HEK293T (cell line): Measurements from ENCODE around the gene RPGRIP1L.
A peak's percentile ranks its signal among the peaks of the same experiment; 100 is the strongest.

Experiments used
- CTCF ChIA-PET: fragments of 350-600 bp; formaldehyde crosslinking; extraction: SDS; loops from one replicate; lab custom pipeline; 2021; ENCODE audit warnings: antibody characterized with exemption, inconsistent platforms; lab: Yijun Ruan, JAX
- POLR2A ChIA-PET: fragments of 350-600 bp; formaldehyde crosslinking; extraction: SDS; loops from one replicate; lab custom pipeline; 2020; ENCODE audit warnings: antibody characterized with exemption, inconsistent platforms; lab: Yijun Ruan, JAX
- DNase-seq: peaks from one replicate; pipeline ENCODE4 v3.0.0; 2012; ENCODE audit warnings: mixed read lengths; ENCODE audit errors: extremely low spot score
- ARNT ChIP-seq: fragments of 450-650 bp; IDR thresholded peaks from 2 replicates; pipeline ENCODE4 v1.6.1; 2017; ENCODE audit warnings: mild to moderate bottlenecking
- BHLHE40 ChIP-seq: fragments of 450-650 bp; IDR thresholded peaks from 2 replicates; pipeline ENCODE4 v1.6.1; 2016; ENCODE audit warnings: mild to moderate bottlenecking, moderate library complexity, borderline replicate concordance
- CTBP1 ChIP-seq: fragments of 450-650 bp; IDR thresholded peaks from 2 replicates; pipeline ENCODE4 v1.6.1; 2016; ENCODE audit warnings: borderline replicate concordance
- ELF4 ChIP-seq: fragments of 450-650 bp; IDR thresholded peaks from 2 replicates; pipeline ENCODE4 v1.6.1; 2017; ENCODE audit warnings: antibody characterized with exemption
- FOXA1 ChIP-seq: fragments of 450-650 bp; IDR thresholded peaks from 2 replicates; pipeline ENCODE4 v1.6.1; 2016; ENCODE audit warnings: mild to moderate bottlenecking
- FOXK2 ChIP-seq: fragments of 450-650 bp; IDR thresholded peaks from 2 replicates; pipeline ENCODE4 v1.6.1; 2016; ENCODE audit warnings: mild to moderate bottlenecking
- FOXM1 ChIP-seq: fragments of 450-650 bp; IDR thresholded peaks from 2 replicates; pipeline ENCODE4 v1.6.1; 2017; ENCODE audit warnings: mild to moderate bottlenecking, borderline replicate concordance
- HDGF ChIP-seq: fragments of 450-650 bp; IDR thresholded peaks from 2 replicates; pipeline ENCODE4 v1.6.1; 2017; ENCODE audit warnings: antibody characterized with exemption, borderline replicate concordance
- L3MBTL2 ChIP-seq: fragments of 450-650 bp; conservative IDR thresholded peaks from 2 replicates; pipeline ENCODE4 v1.6.1; 2016; ENCODE audit warnings: mild to moderate bottlenecking
- LEF1 ChIP-seq: fragments of 450-650 bp; IDR thresholded peaks from 2 replicates; pipeline ENCODE4 v1.6.1; 2017; ENCODE audit warnings: mild to moderate bottlenecking, borderline replicate concordance
- NFRKB ChIP-seq: fragments of 450-650 bp; IDR thresholded peaks from 2 replicates; pipeline ENCODE4 v1.6.1; 2016; ENCODE audit warnings: mild to moderate bottlenecking, moderate library complexity
- SP1 ChIP-seq: fragments of 450-650 bp; IDR thresholded peaks from 2 replicates; pipeline ENCODE4 v1.6.1; 2017
- SUZ12 ChIP-seq: fragments of 450-650 bp; IDR thresholded peaks from 2 replicates; pipeline ENCODE4 v1.6.1; 2016; ENCODE audit warnings: mild to moderate bottlenecking
- TARDBP ChIP-seq: fragments of 450-650 bp; IDR thresholded peaks from 2 replicates; pipeline ENCODE4 v1.6.1; 2016
- ZNF384 ChIP-seq: fragments of 450-650 bp; IDR thresholded peaks from 2 replicates; pipeline ENCODE4 v1.6.1; 2016
- TF ChIP-seq, protein P1 (sequence below): fragments of 450-650 bp; IDR thresholded peaks from 2 replicates; pipeline ENCODE4 v1.6.1; 2016

The RPGRIP1L gene

DNA sequence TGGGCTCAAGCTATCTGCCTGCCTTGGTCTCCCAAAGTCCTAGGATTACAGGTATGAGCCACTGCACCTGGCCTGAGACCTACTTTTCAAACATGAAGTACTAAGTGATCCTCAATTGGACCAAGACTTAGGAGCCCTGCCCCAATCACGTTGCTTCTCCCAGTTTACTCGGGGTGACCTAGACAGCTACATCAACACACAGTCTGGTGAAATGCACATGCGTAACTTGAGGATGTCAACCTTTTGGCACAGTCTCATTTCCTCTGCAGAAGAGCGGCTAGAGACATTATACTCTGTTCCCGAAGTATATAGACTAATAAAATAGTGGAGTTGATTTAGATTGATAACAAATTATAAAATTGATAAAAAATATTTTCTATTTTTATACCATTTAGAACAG is 17.4 kb upstream of the RPGRIP1L start:
- no peak for DNase-seq
- TF ChIP-seq NFRKB: no peak
- no peak for TF ChIP-seq LEF1
- TF ChIP-seq, protein P1, sequence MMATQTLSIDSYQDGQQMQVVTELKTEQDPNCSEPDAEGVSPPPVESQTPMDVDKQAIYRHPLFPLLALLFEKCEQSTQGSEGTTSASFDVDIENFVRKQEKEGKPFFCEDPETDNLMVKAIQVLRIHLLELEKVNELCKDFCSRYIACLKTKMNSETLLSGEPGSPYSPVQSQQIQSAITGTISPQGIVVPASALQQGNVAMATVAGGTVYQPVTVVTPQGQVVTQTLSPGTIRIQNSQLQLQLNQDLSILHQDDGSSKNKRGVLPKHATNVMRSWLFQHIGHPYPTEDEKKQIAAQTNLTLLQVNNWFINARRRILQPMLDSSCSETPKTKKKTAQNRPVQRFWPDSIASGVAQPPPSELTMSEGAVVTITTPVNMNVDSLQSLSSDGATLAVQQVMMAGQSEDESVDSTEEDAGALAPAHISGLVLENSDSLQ: no peak
- no peak for TF ChIP-seq FOXM1
- no peak for TF ChIP-seq L3MBTL2
- no peak for TF ChIP-seq BHLHE40
- no peak for TF ChIP-seq CTBP1
- TF ChIP-seq FOXA1: no peak
- no peak for TF ChIP-seq ELF4
- TF ChIP-seq ARNT: no peak
- no peak for TF ChIP-seq SP1
- no peak for TF ChIP-seq HDGF
- TF ChIP-seq FOXK2: no peak
- TF ChIP-seq SUZ12: no peak
- TF ChIP-seq TARDBP: no peak
- ChIA-PET CTCF (interaction anchor here (0.9 kb wide), 1 partner anchor 22 kb away, joined by 3 read pairs; no protein-coding TSS in a partner anchor), POLR2A (no interaction called here)

DNA sequence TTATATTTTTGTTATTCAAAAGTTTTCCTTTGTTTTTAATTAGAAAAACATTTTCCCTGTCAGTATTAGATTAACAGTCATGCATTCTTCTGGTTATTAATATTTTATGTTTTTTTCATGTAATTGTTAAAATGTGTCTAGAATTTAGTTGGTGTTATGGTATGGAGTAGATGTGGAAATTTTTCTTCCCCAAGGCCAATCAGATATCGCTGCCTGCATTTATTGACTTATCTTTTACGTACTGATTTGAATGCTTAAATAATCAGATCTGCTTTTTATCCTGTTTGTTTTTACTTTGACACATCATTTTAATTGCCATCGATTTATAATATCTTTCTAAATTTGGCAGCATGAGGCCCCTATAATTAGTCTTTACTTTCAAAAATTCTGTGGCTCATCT is 13.9 kb upstream of the RPGRIP1L start:
- TF ChIP-seq ZNF384 (no peak), TARDBP (no peak), FOXM1 (no peak), CTBP1 (no peak), SUZ12 (no peak)
- TF ChIP-seq, protein P1: no peak
- CTCF ChIA-PET: no interaction called here
- no peak for DNase-seq
- POLR2A ChIA-PET: no interaction called here

DNA sequence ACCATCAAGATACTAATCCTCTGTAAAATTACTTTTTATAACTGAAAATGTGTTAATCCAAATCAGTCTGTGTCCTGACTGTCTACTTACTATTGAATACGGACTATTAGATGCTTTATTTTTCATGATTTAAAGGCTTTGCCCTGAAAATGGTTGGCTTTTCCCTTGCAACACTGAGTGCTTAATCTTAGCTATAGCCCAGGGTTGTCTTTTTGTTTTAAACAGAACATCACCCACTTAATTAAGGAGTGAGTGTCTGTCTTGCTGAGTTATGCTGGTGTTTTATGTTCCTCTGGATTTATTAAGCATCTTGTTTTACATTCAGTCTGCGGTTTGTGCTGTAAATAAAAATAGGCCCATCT is 11.3 kb upstream of the RPGRIP1L start:
- CTCF ChIA-PET: interaction anchor here (0.5 to 1.8 kb wide), 3 partner anchors 28 to 1565 kb away, joined by 3 to 8 read pairs (median 3); no protein-coding TSS in a partner anchor
- DNase-seq: no peak
- POLR2A ChIA-PET: interaction anchor here (1.1 kb wide), 1 partner anchor 11 kb away, joined by 4 read pairs; the partner anchor contains the start of genes FTO and RPGRIP1L
- no peak for TF ChIP-seq ELF4
- TF ChIP-seq, protein P1: peak; percentile 30

DNA sequence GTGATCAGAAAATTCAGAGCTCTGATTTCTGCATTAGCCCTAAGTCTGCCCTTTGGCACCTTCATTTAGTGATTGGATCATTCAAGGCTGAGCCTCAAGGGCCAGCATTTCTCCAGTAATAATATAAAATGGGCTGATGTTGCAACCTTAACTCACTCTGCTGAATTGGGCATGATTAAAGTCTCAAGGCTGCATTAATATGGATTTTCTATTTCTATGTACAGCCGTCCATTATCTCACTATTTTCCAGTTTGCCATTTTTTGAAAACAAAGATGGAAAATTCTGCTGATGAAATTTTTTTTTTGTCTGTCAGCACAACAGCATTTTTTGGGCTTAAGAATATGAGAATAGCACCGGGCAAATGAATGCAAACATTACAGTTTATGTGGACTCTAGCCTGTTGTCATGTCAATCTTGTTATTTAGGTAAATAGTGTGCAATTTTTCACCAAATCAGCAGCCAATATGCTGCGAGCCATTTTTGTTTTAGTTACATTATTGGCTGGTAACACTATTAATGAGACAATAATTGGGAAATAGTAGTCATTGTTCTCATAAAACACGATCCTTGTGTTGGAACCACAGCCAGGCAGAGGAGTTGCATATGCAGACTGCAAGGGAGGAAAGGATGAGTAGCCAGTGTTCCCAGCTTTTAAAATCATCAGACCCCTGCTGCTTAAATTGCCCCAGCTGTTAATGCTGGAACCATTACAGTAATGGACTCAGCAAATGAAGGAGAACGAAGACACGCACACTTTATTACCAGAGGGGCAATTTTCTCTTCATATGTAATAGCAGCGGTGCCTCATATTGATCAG is 10.8 kb upstream of the RPGRIP1L start:
- no peak for TF ChIP-seq LEF1
- TF ChIP-seq, protein P1: no peak
- no peak for TF ChIP-seq SP1
- no peak for TF ChIP-seq TARDBP
- no peak for TF ChIP-seq BHLHE40
- TF ChIP-seq ARNT: peak; percentile 83
- TF ChIP-seq SUZ12: no peak
- peak; percentile 28; the same call in 1 of the 2 replicates for TF ChIP-seq CTBP1
- DNase-seq: peak; percentile 43
- CTCF ChIA-PET: interaction anchor here (0.6 to 1.8 kb wide), 2 partner anchors 29 to 1566 kb away, joined by 3 to 8 read pairs; no protein-coding TSS in a partner anchor
- POLR2A ChIA-PET: no interaction called here

DNA sequence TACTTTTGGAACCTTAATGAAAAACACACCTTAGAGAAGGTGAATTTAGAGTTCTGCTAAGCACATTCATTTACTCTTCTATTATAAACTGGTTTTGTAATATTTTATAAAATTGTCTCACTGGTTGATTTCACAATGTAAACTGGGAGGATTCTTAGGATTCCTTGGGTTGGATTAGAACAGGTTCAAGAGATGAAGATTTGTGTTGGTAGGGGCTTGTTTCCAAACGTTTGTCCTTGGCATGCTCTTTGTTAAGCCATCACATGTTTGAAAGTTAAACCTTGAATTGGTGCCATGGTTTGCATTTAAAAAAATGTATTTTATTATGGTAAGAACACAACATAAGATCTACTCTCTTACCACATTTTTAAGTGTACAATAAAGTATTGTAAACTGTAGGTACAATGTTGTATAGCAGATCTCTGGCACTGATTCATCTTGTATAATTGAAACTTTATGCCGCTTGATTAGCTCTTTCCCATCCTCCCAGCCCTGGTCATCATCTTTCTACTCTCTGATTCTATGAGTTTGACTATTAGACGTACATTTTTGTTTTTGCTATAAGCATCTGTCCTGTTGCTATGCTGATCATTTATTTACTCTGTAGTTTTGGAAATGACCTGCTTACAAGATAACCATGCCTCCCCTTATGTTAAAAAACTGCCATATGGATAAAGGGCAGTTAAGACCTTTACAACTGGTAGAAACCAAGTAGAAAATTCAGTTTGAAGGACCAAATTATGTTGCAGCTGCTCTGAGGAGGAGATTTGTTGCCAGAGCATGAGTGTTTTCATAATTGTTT is 9.9 kb upstream of the RPGRIP1L start:
- POLR2A ChIA-PET: no interaction called here
- TF ChIP-seq, protein P1: no peak
- TF ChIP-seq FOXM1 (no peak), FOXK2 (no peak), SUZ12 (no peak), BHLHE40 (no peak), SP1 (no peak), HDGF (no peak), L3MBTL2 (no peak), ELF4 (no peak), TARDBP (no peak), LEF1 (no peak), NFRKB (no peak), FOXA1 (no peak), CTBP1 (no peak), ARNT (no peak), ZNF384 (no peak)
- CTCF ChIA-PET: no interaction called here
- DNase-seq: no peak
